ENCODE measurements around the gene TNNC2. TPM values are rescaled to one million over a fixed set of nuclear protein-coding genes. Genes with fewer than 3 reads are reported as not detected.

Gene TNNC2
- total and polyA plus RNA-seq, 2 of the 13 experiments (the other 11 are each of a cell fraction or from before 2014, with no cell fraction given): 1.8 to 4.7 TPM

DNA sequence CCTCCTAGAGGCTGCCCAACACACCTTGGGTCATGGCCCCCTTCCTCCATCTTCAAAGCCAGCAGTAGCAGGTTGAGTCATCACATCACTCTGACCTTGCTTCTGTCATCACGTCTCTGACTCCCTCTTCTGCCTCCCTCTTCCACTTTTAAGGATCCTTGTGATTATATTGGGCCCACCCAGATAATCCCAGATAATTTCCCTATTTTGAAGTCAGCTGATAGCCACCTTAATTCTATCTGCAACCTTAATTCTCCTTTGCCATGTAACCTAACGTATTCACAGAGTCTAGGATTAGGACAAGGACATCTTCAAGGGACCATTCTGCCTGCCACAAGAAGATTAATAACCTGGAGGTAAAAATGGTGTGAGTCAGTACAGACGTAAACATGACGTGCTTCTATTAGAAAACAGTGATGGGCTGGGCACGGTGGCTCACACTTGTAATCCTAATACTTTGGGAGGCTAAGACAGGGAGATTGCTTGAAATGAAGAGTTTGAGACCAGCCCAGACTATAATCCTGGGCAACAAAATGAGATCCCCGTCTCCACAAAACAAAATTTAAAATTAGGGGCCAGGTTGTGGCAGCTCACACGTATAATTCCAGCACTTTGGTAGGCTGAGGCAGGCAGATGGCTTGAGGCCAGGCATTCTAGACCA lies 33.6 kb upstream of the TNNC2 start:
- 77% methylated on average over 7 of the region's 7 CpGs for WGBS (ENCODE audit: low lambda C conversion rate)
- in situ Hi-C loops (cut with HindIII; ENCODE audit: extremely low pct_ligation_motif_present, low pct_unique_long_range_greater_than_20kb) (no loop called here), intact Hi-C loops (cut with micrococcal nuclease; ENCODE audit: unreplicated experiment) (no loop called here)
- TF ChIP-seq EED (CRISPR knock-in tag; IDR thresholded peaks at IDR 0.05) (no peak), ZNF343 (CRISPR knock-in tag; IDR thresholded peaks at IDR 0.05) (no peak), ZNF7 (CRISPR knock-in tag; IDR thresholded peaks at IDR 0.05) (no peak), ZNF878 (CRISPR knock-in tag; IDR thresholded peaks at IDR 0.05) (0 out of 2 replicates have a peak, but pooled peaks have one; percentile 47), FOSL2 (CRISPR knock-in tag; IDR thresholded peaks at IDR 0.05) (peak; percentile 49), PAWR (CRISPR knock-in tag; IDR thresholded peaks at IDR 0.05; ENCODE audit: borderline replicate concordance) (no peak), EEA1 (CRISPR knock-in tag; IDR thresholded peaks at IDR 0.05; ENCODE audit: borderline replicate concordance) (no peak), ZNF709 (CRISPR knock-in tag; IDR thresholded peaks at IDR 0.05) (no peak), ZSCAN12 (CRISPR knock-in tag; IDR thresholded peaks at IDR 0.05) (no peak), CBX2 (IDR thresholded peaks at IDR 0.05; ENCODE audit: low read depth, low read length) (no peak), CBX2 (CRISPR knock-in tag; IDR thresholded peaks at IDR 0.05; ENCODE audit: low read depth) (no peak), HHEX (CRISPR knock-in tag; IDR thresholded peaks at IDR 0.05) (0 out of 2 replicates have a peak, but pooled peaks have one; percentile 5), XRCC5 (optimal IDR thresholded peaks at IDR 0.05; ENCODE audit: low read length) (peak; percentile 5), HOXA9 (CRISPR knock-in tag; IDR thresholded peaks at IDR 0.05; ENCODE audit: borderline replicate concordance) (no peak), SIN3A (IDR thresholded peaks at IDR 0.05; ENCODE audit: borderline replicate concordance, low read depth, low read length) (no peak), ZNF550 (CRISPR knock-in tag; IDR thresholded peaks at IDR 0.05; ENCODE audit: borderline replicate concordance) (no peak)
- TF ChIP-seq, protein P1, sequence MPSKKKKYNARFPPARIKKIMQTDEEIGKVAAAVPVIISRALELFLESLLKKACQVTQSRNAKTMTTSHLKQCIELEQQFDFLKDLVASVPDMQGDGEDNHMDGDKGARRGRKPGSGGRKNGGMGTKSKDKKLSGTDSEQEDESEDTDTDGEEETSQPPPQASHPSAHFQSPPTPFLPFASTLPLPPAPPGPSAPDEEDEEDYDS (CRISPR knock-in tag; IDR thresholded peaks at IDR 0.05): 0 out of 2 replicates have a peak, but pooled peaks have one; percentile 7
- TF ChIP-seq, protein P2, sequence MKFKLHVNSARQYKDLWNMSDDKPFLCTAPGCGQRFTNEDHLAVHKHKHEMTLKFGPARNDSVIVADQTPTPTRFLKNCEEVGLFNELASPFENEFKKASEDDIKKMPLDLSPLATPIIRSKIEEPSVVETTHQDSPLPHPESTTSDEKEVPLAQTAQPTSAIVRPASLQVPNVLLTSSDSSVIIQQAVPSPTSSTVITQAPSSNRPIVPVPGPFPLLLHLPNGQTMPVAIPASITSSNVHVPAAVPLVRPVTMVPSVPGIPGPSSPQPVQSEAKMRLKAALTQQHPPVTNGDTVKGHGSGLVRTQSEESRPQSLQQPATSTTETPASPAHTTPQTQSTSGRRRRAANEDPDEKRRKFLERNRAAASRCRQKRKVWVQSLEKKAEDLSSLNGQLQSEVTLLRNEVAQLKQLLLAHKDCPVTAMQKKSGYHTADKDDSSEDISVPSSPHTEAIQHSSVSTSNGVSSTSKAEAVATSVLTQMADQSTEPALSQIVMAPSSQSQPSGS (CRISPR knock-in tag; IDR thresholded peaks at IDR 0.05): no peak
- TF ChIP-seq, protein P3, sequence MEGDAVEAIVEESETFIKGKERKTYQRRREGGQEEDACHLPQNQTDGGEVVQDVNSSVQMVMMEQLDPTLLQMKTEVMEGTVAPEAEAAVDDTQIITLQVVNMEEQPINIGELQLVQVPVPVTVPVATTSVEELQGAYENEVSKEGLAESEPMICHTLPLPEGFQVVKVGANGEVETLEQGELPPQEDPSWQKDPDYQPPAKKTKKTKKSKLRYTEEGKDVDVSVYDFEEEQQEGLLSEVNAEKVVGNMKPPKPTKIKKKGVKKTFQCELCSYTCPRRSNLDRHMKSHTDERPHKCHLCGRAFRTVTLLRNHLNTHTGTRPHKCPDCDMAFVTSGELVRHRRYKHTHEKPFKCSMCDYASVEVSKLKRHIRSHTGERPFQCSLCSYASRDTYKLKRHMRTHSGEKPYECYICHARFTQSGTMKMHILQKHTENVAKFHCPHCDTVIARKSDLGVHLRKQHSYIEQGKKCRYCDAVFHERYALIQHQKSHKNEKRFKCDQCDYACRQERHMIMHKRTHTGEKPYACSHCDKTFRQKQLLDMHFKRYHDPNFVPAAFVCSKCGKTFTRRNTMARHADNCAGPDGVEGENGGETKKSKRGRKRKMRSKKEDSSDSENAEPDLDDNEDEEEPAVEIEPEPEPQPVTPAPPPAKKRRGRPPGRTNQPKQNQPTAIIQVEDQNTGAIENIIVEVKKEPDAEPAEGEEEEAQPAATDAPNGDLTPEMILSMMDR (CRISPR knock-in tag; IDR thresholded peaks at IDR 0.05): no peak
- TF ChIP-seq, protein P4, sequence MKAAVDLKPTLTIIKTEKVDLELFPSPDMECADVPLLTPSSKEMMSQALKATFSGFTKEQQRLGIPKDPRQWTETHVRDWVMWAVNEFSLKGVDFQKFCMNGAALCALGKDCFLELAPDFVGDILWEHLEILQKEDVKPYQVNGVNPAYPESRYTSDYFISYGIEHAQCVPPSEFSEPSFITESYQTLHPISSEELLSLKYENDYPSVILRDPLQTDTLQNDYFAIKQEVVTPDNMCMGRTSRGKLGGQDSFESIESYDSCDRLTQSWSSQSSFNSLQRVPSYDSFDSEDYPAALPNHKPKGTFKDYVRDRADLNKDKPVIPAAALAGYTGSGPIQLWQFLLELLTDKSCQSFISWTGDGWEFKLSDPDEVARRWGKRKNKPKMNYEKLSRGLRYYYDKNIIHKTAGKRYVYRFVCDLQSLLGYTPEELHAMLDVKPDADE (CRISPR knock-in tag; IDR thresholded peaks at IDR 0.05): no peak
- POLR2A ChIA-PET: interaction anchor here (1.2 to 7.6 kb wide), 5 partner anchors 22 to 69 kb away, joined by 3 to 85 read pairs (median 6); partner anchors contain the start of genes CTSA, DNTTIP1, NEURL2 and SNX21
- H4K20me1 ChIP-seq (ENCODE audit: insufficient read depth, low read length): no peaks in the 10 kb centered on the region
- H3K9me3 ChIP-seq (ENCODE audit: low read length): no peaks in the 10 kb centered on the region
- no peak for ATAC-seq
- H3K4me2 ChIP-seq (ENCODE audit: low read depth, low read length): peak overlapping the region; percentile 40
- H3K79me2 ChIP-seq (ENCODE audit: insufficient read depth, low read length): peaks cover 4% of the 10 kb centered on the region
- no peaks in the 10 kb centered on the region; a peak in 1 of 5 replicates for H3K27me3 ChIP-seq (ENCODE audit: control insufficient read depth in 1 of 2, insufficient read depth in 2 of 2, low read length in 2 of 2)
- no TSS peak for BruUV-seq (replicated peaks)
- peak overlapping the region; percentile 27 for H3K27ac ChIP-seq (ENCODE audit: extremely low read length, insufficient read depth, low read length)
- peaks cover 85% of the 10 kb centered on the region for H3K4me1 ChIP-seq (ENCODE audit: insufficient read depth, low read length)
- FAIRE-seq: no peak
- H3K4me3 ChIP-seq (replicated peaks in 1 of 3; ENCODE audit: insufficient read depth in 1 of 3, low read depth in 2 of 3, low read length in 3 of 3): no peak overlapping the region
- no peaks in the 10 kb centered on the region for H3K36me3 ChIP-seq (replicated peaks in 1 of 2; ENCODE audit: control insufficient read depth in 1 of 2, insufficient read depth in 2 of 2, low read length in 2 of 2)
- DNase-seq (ENCODE audit: low spot score): no peak
- CTCF ChIA-PET (ENCODE audit: low intra/inter-chr PET ratio, low total read pairs): no interaction called here
- H3K9ac ChIP-seq (ENCODE audit: insufficient read depth, low read depth, low read length): no peak overlapping the region
- H2AFZ ChIP-seq (ENCODE audit: low read length): no peak overlapping the region
